ENCODE measurements around the gene LRRN2.

GRCh38 chr1:204650911-204651570 is 34.5 kb downstream of the LRRN2 start:
- TF ChIP-seq POLR2A (IDR thresholded peaks at IDR 0.05) (no peak), CTCF (IDR thresholded peaks at IDR 0.05) (no peak)
